ACC112 (cell line): ENCODE data around the gene BZW2.

Experiments
- H2AFZ ChIP-seq: fragments of 200-600 bp; sonication (generic); one replicate; pipeline ENCODE4 v1.6.0; 2017; ENCODE audit warnings: antibody characterized with exemption, low read length; ENCODE audit not compliant: unreplicated experiment
- H3K27ac ChIP-seq: fragments of 200-600 bp; sonication (generic); 2 replicates; pipeline ENCODE4 v1.5.1; 2014; ENCODE audit warnings: low read depth, mild to moderate bottlenecking, antibody characterized with exemption, low read length, moderate library complexity
- H3K27me3 ChIP-seq: fragments of 200-600 bp; sonication (generic); 2 replicates; pipeline ENCODE4 v1.6.1; 2014; ENCODE audit warnings: mild to moderate bottlenecking, antibody characterized with exemption, low read length, moderate library complexity, mixed read lengths; ENCODE audit not compliant: insufficient read depth
- H3K36me3 ChIP-seq: fragments of 200-600 bp; sonication (generic); 2 replicates; pipeline ENCODE4 v1.6.1; 2016; ENCODE audit warnings: mild to moderate bottlenecking, antibody characterized with exemption, low read length, moderate library complexity, mixed read lengths; ENCODE audit not compliant: insufficient read depth
- H3K4me1 ChIP-seq: fragments of 200-600 bp; sonication (generic); one replicate; pipeline ENCODE4 v1.6.1; 2016; ENCODE audit warnings: low read length, mixed read lengths; ENCODE audit not compliant: insufficient read depth, unreplicated experiment, control insufficient read depth
- H3K4me3 ChIP-seq: fragments of 200-600 bp; sonication (generic); 2 replicates; pipeline ENCODE4 v1.5.1; 2014; ENCODE audit warnings: mild to moderate bottlenecking, low read depth, low read length
- H3K79me2 ChIP-seq: fragments of 200-600 bp; sonication (generic); one replicate; pipeline ENCODE4 v1.6.0; 2016; ENCODE audit warnings: low read length; ENCODE audit not compliant: control insufficient read depth, unreplicated experiment, insufficient read depth

Gene BZW2

GRCh38 chr7:16645593-16646471 lies at the start of gene BZW2, which contains the start of gene ANKMY2:
BZW2 (plus strand) TSS chr7:16646181; CDS start chr7:16665444, 19,263 bp downstream.
ANKMY2 (minus strand) TSS chr7:16645754; CDS start chr7:16645573, 181 bp downstream.
- Histone ChIP-seq H3K4me3 (peak within 1 kb of the TSS; percentile 98), H3K79me2 (peaks cover 79% of the 10 kb centered on the region), H3K27ac (peak within 1 kb of the TSS; percentile 85), H3K4me1 (peaks cover 47% of the 10 kb centered on the region), H2AFZ (peak within 1 kb of the TSS; percentile 98), H3K36me3 (no peaks in the 10 kb centered on the region), H3K27me3 (no peaks in the 10 kb centered on the region)

- H3K79me2 ChIP-seq, result no peaks in the 10 kb centered on the region
- peaks cover 6% of the 10 kb centered on the region for H3K4me1 ChIP-seq
- no peak overlapping the region for H3K4me3 ChIP-seq
- no peaks in the 10 kb centered on the region; the same call in 1 of the 2 replicates for H3K36me3 ChIP-seq
- no peak overlapping the region for H2AFZ ChIP-seq
- H3K27ac ChIP-seq, result no peak overlapping the region
- H3K27me3 ChIP-seq, result no peaks in the 10 kb centered on the region
These were observed 48.0 kb upstream of the BZW2 start for GRCh38 chr7:16598015-16598414.

GRCh38 chr7:16599860-16600259 lies 46.1 kb upstream of the BZW2 start:
- Histone ChIP-seq H3K79me2 (no peaks in the 10 kb centered on the region), H3K36me3 (no peaks in the 10 kb centered on the region; the same call in none of the 2 replicates), H3K4me3 (no peak overlapping the region), H3K27me3 (no peaks in the 10 kb centered on the region), H2AFZ (no peak overlapping the region), H3K4me1 (no peaks in the 10 kb centered on the region), H3K27ac (no peak overlapping the region)

GRCh38 chr7:16603633-16604032 lies 42.3 kb upstream of the BZW2 start:
- Histone ChIP-seq H3K27me3 (no peaks in the 10 kb centered on the region), H3K79me2 (no peaks in the 10 kb centered on the region), H3K4me1 (no peaks in the 10 kb centered on the region), H3K36me3 (no peaks in the 10 kb centered on the region; the same call in 1 of the 2 replicates), H3K27ac (no peak overlapping the region), H3K4me3 (no peak overlapping the region), H2AFZ (no peak overlapping the region)

- Histone ChIP-seq H3K27ac (no peak overlapping the region), H3K4me3 (no peak overlapping the region), H3K27me3 (no peaks in the 10 kb centered on the region), H3K4me1 (no peaks in the 10 kb centered on the region), H3K36me3 (no peaks in the 10 kb centered on the region; the same call in 1 of the 2 replicates), H2AFZ (no peak overlapping the region), H3K79me2 (no peaks in the 10 kb centered on the region)
These were observed 41.9 kb upstream of the BZW2 start for GRCh38 chr7:16604054-16604453.

- H2AFZ ChIP-seq, result no peak overlapping the region
- peaks cover 8% of the 10 kb centered on the region for H3K36me3 ChIP-seq
- H3K27ac ChIP-seq, result no peak overlapping the region
- no peak overlapping the region for H3K4me3 ChIP-seq
- H3K27me3 ChIP-seq, result no peaks in the 10 kb centered on the region
- H3K79me2 ChIP-seq, result no peaks in the 10 kb centered on the region
- H3K4me1 ChIP-seq, result no peaks in the 10 kb centered on the region
These were observed 39.3 kb upstream of the BZW2 start for GRCh38 chr7:16606704-16607103.

GRCh38 chr7:16609842-16610450 lies 36.0 kb upstream of the BZW2 start:
- H3K27ac ChIP-seq, result no peak overlapping the region

GRCh38 chr7:16611711-16612110 lies 34.3 kb upstream of the BZW2 start:
- no peak overlapping the region for H3K27ac ChIP-seq
- no peaks in the 10 kb centered on the region for H3K4me1 ChIP-seq
- H3K4me3 ChIP-seq, result no peak overlapping the region
- peaks cover 8% of the 10 kb centered on the region; the same call in 1 of the 2 replicates for H3K36me3 ChIP-seq
- H2AFZ ChIP-seq, result no peak overlapping the region
- no peaks in the 10 kb centered on the region for H3K79me2 ChIP-seq
- H3K27me3 ChIP-seq, result no peaks in the 10 kb centered on the region

More at GRCh38 chr7:16609842-16610450, 36.0 kb upstream of the BZW2 start:
- no peaks in the 10 kb centered on the region for H3K27me3 ChIP-seq
- peaks cover 8% of the 10 kb centered on the region; the same call in 1 of the 2 replicates for H3K36me3 ChIP-seq
- no peak overlapping the region for H2AFZ ChIP-seq
- H3K4me3 ChIP-seq, result no peak overlapping the region
- H3K4me1 ChIP-seq, result no peaks in the 10 kb centered on the region
- no peaks in the 10 kb centered on the region for H3K79me2 ChIP-seq

GRCh38 chr7:16615228-16615627 lies 30.8 kb upstream of the BZW2 start:
- no peaks in the 10 kb centered on the region for H3K79me2 ChIP-seq
- H3K36me3 ChIP-seq, result peaks cover 15% of the 10 kb centered on the region
- H2AFZ ChIP-seq, result no peak overlapping the region
- H3K4me3 ChIP-seq, result no peak overlapping the region
- H3K27me3 ChIP-seq, result no peaks in the 10 kb centered on the region
- no peaks in the 10 kb centered on the region for H3K4me1 ChIP-seq
- no peak overlapping the region for H3K27ac ChIP-seq

GRCh38 chr7:16616122-16616521 lies 29.9 kb upstream of the BZW2 start:
- H3K4me1 ChIP-seq, result no peaks in the 10 kb centered on the region
- H3K79me2 ChIP-seq, result no peaks in the 10 kb centered on the region
- H3K27ac ChIP-seq, result no peak overlapping the region
- peaks cover 10% of the 10 kb centered on the region for H3K36me3 ChIP-seq
- no peak overlapping the region for H3K4me3 ChIP-seq
- H2AFZ ChIP-seq, result no peak overlapping the region
- H3K27me3 ChIP-seq, result no peaks in the 10 kb centered on the region
